Activated naive CD8-positive, alpha-beta T cell treated with anti-CD3 and anti-CD28 coated beads, Interleukin-2, amount 10 ng/mL, durations not matched to agents 7 days and 5 days (primary cell): ENCODE data around the gene LRG1. TPM values are rescaled to one million over a fixed set of nuclear protein-coding genes. Genes with fewer than 3 reads are reported as not detected.

Source experiments
- ATAC-seq: fragments of 150-1000 bp; cut with Tn5 transposase; one replicate; pipeline ENCODE4 v1.10.0; 2021; ENCODE audit warnings: low read depth, moderate library complexity
- POLR2A ChIA-PET: fragments of 350-600 bp; sonication (Branson Sonifier 250); formaldehyde crosslinking; loops from one replicate; lab custom pipeline; 2021; ENCODE audit warnings: antibody characterized with exemption; lab: Charles Lee
- DNase-seq: peaks from one replicate; pipeline ENCODE4 v3.0.0; 2021
- H3K27ac Mint-ChIP-seq: one replicate; pipeline ENCODE4 v1.8.0; 2022; ENCODE audit warnings: mild to moderate bottlenecking, mixed read lengths
- H3K27me3 Mint-ChIP-seq: one replicate; pipeline ENCODE4 v1.8.0; 2022; ENCODE audit warnings: mild to moderate bottlenecking, moderate library complexity, mixed read lengths
- H3K36me3 Mint-ChIP-seq: one replicate; pipeline ENCODE4 v1.8.0; 2021; ENCODE audit warnings: mild to moderate bottlenecking, mixed read lengths
- H3K4me1 Mint-ChIP-seq: one replicate; pipeline ENCODE4 v1.8.0; 2021; ENCODE audit warnings: mixed read lengths
- H3K4me3 Mint-ChIP-seq: one replicate; pipeline ENCODE4 v1.8.0; 2022; ENCODE audit warnings: mild to moderate bottlenecking, moderate library complexity, mixed read lengths
- H3K9me3 Mint-ChIP-seq: one replicate; pipeline ENCODE4 v1.8.0; 2021; ENCODE audit warnings: mixed read lengths
- total RNA-seq, 2 experiments: library from RNA; stranded (reverse); gene quantifications; one replicate each; pipeline ENCODE4 v1.2.3, GENCODE V29; 2021

Gene LRG1
- total RNA-seq, 2 experiments from 2014 or later = not detected

DNA sequence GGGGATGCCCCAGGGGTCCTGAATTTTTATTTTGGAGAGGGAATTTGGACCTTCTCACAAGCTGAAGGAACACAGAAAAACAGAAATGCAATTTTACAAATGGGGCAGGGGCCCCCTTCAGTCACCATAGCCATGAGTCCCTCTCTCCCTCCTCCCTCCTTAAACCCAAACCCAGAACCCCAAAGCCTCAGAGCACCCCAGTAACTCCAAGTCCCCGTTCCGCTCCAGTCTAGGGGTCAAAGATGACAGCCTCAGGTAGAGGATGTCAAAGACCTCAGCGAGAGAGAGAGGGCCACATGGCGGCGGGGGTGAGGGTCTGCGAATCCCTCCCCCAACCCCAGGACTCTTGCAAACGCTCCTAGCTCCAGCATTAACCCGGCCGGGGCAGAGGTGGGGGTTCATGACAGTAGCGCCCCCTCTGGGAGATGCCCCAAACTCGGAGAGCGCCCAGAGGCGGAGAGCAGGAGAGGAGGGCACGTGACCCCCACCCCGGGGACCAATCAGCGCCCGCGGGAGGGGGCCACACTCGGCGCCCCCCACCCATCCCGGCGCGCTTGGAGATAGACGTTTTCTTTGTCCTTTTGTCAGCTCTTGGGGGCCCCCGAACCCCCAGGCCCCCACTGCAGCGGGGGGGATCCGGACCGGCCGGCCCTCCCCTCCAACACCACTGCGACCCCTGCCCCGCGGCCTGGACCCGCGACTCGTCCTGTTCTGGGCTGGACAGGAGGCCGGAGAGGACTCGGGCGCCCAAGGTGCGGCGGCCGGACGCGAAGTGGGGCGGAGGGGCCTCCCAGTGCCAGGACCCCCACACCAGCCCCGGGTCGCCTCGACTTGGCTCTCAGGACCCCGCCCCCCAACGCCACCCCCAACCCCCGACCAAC is 40.4 kb upstream of the LRG1 start:
- H3K4me1 Mint-ChIP-seq = peaks cover 8% of the 10 kb centered on the region
- POLR2A ChIA-PET = no interaction called here
- no peaks in the 10 kb centered on the region for H3K9me3 Mint-ChIP-seq
- no peak overlapping the region for H3K27ac Mint-ChIP-seq
- peaks cover 57% of the 10 kb centered on the region for H3K27me3 Mint-ChIP-seq
- H3K36me3 Mint-ChIP-seq = no peaks in the 10 kb centered on the region
- DNase-seq (no peak), ATAC-seq (no peak)
- H3K4me3 Mint-ChIP-seq = no peak overlapping the region

DNA sequence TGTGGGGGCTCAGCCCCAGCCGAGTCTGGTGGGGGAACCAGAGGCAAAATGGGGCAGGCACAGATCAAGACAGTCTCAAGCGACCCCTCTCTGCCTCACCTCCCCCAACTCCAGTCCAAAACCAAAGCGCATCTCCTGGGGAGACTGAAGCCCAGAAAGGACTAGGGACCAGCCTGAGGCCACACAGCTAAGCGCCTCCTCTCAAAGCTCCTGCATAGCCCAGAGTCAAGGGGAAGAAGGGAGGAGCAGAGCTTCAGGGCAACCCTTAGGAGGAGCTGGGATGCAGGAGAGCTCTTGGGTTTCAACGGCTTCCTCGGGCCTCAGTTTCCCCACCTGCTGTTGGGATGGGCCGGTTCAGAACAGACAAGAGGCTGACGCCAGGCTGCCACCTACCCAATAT is 39.6 kb upstream of the LRG1 start:
- POLR2A ChIA-PET = interaction anchor here (0.6 kb wide), 1 partner anchor 152 kb away, joined by 4 read pairs; no protein-coding TSS in a partner anchor
- H3K4me3 Mint-ChIP-seq = no peak overlapping the region

DNA sequence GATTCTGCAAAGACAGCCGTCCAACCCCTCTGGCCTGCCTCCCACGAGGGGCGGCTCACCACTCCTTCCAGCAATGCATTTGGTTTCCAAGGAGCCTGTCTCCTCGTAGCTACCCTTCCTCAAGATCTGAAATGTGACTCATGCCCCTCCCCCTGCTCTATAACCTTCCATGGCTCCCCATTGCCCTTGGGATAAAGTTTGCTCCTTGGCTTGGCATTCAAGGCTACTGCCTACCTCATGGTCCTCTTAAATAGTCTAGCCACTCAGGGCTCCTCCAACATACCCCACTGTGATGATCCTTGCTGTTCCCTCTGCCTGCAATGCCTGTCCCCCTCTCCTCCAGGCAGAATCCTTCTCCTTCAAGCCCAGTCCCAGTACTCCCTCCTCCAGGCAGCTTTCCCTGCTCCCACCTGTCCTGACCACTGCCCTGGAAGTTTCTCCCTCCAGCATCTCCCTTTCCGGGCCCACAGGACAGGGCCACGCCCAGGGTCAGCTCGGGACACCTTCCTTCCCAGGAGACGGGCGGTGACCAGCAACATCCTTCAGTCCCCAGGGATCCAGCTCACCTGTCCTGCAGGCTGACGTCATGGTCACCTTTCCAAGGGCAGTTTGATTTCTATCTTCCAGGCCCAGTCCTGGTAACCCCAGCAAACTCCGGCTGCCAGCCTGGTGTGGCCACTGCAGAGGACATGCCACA is 38.9 kb upstream of the LRG1 start:
- DNase-seq (no peak), ATAC-seq (no peak)
- H3K4me1 Mint-ChIP-seq = peaks cover 8% of the 10 kb centered on the region
- H3K4me3 Mint-ChIP-seq = no peak overlapping the region
- no peaks in the 10 kb centered on the region for H3K9me3 Mint-ChIP-seq
- H3K27me3 Mint-ChIP-seq = peaks cover 64% of the 10 kb centered on the region
- POLR2A ChIA-PET = interaction anchor here (0.6 kb wide), 1 partner anchor 152 kb away, joined by 4 read pairs; no protein-coding TSS in a partner anchor
- H3K27ac Mint-ChIP-seq = no peak overlapping the region
- H3K36me3 Mint-ChIP-seq = no peaks in the 10 kb centered on the region

More for the DNA sequence above, 39.6 kb upstream of the LRG1 start:
- ATAC-seq (no peak), DNase-seq (no peak)
- peaks cover 8% of the 10 kb centered on the region for H3K4me1 Mint-ChIP-seq
- no peaks in the 10 kb centered on the region for H3K9me3 Mint-ChIP-seq
- H3K27me3 Mint-ChIP-seq = peaks cover 61% of the 10 kb centered on the region
- H3K27ac Mint-ChIP-seq = no peak overlapping the region
- no peaks in the 10 kb centered on the region for H3K36me3 Mint-ChIP-seq

DNA sequence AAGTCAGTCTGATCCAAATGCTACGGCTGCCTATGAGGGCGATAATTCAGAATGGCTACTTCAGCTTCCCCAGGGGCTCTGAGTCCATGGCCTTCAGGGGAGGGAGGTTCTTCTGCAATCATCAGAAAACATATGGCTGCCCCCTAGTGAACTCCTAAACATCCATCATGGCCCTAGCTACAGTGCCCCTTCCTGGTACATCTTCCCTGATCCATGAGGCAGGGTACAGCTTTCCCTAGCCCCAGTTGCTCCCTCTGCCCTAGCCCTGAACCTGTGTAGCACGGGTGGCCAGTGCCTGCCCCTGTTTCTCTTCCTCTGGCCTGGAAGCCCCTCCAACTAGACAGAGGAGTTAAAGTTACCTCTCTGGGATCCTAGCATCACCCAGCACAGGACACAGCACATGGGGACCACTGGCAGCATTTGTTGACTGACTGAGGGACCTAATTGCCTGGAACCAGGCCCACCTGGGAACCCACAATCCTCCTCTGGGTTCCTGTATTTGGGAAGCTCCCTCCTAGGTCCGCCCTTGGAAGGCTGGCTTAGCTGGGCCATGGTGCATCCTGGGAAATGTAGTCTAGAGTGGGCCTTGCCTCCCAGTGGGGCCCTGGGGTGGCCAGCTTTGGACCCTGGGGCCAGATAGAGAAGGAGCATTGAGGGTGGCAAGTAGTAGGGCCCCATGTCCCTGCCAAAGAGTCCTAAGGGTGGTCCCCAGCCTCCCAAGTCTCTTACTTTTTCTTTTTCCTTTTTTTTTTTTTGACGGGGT is 37.4 kb upstream of the LRG1 start:
- no peak overlapping the region for H3K4me3 Mint-ChIP-seq
- no peaks in the 10 kb centered on the region for H3K36me3 Mint-ChIP-seq
- peaks cover 51% of the 10 kb centered on the region for H3K27me3 Mint-ChIP-seq

DNA sequence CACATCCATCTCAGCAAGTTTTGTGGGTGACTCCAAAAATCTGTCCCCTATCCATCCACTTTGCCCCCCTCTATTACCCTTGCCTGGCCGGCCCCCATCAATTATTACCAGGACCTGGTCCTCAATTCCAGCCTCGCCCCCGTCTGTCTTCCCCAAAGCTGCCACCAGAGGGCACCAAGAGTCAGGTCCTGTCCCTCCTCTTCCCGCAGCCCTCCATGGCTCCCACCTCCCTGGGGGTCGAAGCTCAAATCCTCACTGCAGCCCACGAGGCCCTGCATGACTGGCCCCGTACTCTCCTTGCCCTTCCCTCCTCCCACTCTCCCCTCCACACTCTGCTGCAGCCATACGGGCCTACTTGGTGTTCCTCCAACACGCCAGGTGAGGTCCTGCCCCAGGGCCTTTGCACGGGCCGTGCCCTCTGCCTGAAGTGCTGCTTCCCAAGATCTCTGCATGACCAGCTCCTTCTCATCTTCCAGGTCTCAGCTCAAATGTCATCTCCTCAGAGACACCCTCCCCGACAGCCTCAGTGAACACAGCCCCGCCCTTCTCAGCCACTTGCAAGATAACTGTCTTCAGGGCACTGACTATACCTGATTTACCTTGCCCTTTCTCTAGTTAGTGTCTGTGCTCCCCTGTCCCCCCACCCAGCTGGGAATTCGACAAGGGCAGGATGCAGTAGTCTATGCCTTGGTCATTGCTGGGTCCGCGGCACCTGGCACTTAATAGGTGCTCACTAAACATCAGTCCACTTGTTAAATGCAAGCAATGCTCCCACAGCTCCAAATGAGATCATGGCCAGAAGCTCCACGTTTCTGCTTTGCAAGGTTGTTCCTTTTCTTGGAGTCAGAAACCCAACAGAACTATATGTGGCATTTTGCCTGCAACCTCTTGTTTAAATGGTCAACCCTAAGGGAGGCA is 36.4 kb upstream of the LRG1 start:
- peak; percentile 78 for DNase-seq
- Mint-ChIP-seq H3K4me1 (peaks cover 2% of the 10 kb centered on the region), H3K9me3 (no peaks in the 10 kb centered on the region), H3K27me3 (peaks cover 46% of the 10 kb centered on the region), H3K36me3 (no peaks in the 10 kb centered on the region), H3K4me3 (no peak overlapping the region), H3K27ac (no peak overlapping the region)
- POLR2A ChIA-PET = interaction anchor here (1.4 kb wide), 1 partner anchor 60 kb away, joined by 4 read pairs; no protein-coding TSS in a partner anchor
- peak; percentile 52 for ATAC-seq

More for the DNA sequence above, 37.4 kb upstream of the LRG1 start:
- POLR2A ChIA-PET = interaction anchor here (1.4 kb wide), 1 partner anchor 59 kb away, joined by 4 read pairs; no protein-coding TSS in a partner anchor
- H3K27ac Mint-ChIP-seq = no peak overlapping the region
- DNase-seq (no peak), ATAC-seq (no peak)
- no peaks in the 10 kb centered on the region for H3K9me3 Mint-ChIP-seq
- H3K4me1 Mint-ChIP-seq = peaks cover 5% of the 10 kb centered on the region

DNA sequence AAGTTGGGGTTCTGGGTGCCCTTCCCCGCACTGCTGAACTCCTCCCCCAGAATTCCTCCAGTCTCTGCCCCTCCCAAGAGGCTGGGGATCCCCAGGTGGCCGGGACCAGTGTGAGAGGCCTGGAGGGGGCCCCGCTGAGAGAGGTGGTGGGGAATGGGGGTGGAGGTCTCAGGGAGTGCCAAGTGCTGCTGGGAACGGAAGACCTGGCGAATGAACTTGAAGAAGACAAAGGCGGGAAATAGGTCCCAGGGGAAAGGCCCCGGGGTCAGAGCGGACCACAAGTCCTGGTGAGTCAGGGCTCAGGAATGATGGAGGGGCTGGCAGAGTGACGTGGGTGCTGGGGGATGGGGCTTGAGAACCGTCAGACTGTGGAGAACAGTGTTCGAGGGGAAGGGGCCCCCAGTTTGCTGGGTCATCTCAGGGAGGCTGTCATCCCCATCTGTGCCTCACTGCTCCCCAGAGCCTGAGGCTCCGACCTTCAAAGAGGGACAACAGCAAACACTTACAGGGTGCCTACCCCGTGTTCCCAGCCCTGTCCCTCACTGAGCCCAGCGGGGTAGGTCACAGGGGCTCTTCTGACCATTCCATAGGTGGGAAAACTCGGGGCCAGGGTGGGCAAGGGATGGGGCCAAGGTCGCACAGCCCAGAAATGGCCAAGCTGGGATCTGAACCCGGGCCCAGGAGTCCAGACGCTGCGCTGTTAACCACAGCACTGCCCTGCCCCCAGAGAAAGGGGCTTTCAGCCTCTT is 35.6 kb upstream of the LRG1 start:
- H3K36me3 Mint-ChIP-seq = no peaks in the 10 kb centered on the region
- H3K4me3 Mint-ChIP-seq = no peak overlapping the region
- H3K4me1 Mint-ChIP-seq = peaks cover 2% of the 10 kb centered on the region
- H3K27me3 Mint-ChIP-seq = peaks cover 43% of the 10 kb centered on the region
- no peak for DNase-seq
- H3K9me3 Mint-ChIP-seq = no peaks in the 10 kb centered on the region
- H3K27ac Mint-ChIP-seq = no peak overlapping the region
- no peak for ATAC-seq
- POLR2A ChIA-PET = interaction anchor here (1.4 kb wide), 1 partner anchor 61 kb away, joined by 4 read pairs; no protein-coding TSS in a partner anchor

DNA sequence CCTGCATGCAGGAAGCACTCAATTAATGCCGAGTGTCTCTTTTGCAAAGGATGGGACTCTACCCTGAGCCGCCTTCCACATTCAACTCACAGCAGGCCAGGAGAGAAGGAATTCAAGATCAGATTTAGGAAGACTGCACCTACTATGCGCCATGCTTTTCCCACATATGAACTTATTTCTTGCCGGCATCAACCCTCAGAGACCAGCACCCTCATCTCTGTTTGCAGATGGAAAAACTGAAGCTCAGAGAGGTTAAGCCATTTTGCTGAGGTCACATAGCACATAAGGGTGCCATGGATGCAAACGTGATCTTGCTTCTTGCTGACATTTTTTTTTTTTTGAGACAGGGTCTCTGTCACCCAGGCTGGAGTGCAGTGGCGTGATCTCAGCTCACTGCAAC is 33.8 kb upstream of the LRG1 start:
- Mint-ChIP-seq H3K36me3 (no peaks in the 10 kb centered on the region), H3K27me3 (peaks cover 27% of the 10 kb centered on the region), H3K27ac (no peak overlapping the region), H3K9me3 (no peaks in the 10 kb centered on the region), H3K4me3 (no peak overlapping the region), H3K4me1 (peaks cover 2% of the 10 kb centered on the region)
- POLR2A ChIA-PET = no interaction called here
- ATAC-seq = no peak
- no peak for DNase-seq

DNA sequence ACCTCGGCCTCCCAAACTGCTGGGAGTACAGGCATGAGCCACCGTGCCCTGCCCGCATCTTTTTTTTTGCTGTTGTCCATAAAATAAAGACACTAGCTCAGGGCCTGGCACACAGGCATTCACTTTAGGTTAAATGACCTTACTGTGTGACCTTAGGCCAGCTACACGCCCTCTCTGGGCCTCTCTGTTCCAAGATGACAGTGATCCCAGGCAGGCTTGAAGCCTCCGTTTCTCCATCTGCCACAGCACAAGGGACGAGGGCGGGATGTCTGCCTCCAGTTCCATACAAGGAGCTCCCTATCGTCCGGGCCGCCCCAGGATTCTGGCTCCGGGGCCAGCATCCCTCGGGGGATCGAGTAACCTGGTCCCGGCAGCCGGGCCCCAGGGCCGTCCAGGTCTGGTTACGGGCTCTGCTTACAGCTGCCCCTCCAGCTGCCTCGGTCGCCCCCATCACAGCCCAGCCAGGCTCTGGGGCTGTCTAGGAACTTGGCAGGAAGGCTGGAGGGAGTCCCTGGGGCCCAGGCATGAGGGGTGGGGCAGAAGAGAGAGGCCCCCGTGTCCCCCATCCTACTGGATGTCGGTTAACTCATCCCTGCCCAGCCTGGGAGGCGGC is 31.6 kb upstream of the LRG1 start:
- H3K9me3 Mint-ChIP-seq = no peaks in the 10 kb centered on the region
- POLR2A ChIA-PET = interaction anchor here (0.6 kb wide), 1 partner anchor 67 kb away, joined by 7 read pairs; no protein-coding TSS in a partner anchor

DNA sequence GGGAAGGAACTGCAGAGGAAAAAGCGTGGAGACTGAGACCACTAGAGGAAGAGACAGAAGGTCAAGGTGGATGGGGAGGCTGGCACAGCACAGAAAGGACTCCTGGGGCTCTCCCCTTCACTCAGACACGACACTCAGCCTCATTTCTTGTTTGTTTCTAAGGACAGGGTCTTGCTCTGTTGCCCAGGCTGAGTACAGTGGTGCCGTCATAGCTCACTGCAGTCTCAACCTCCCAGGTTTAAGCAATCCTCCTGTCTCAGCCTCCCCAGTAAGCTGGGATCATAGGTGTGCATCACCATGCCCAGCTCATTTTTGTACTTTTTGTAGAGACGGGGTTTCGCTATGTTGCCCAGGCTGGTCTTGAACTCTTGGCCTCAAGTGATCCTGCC is 31.1 kb upstream of the LRG1 start:
- Mint-ChIP-seq H3K36me3 (no peaks in the 10 kb centered on the region), H3K4me1 (peaks cover under 1% of the 10 kb centered on the region), H3K9me3 (no peaks in the 10 kb centered on the region), H3K4me3 (no peak overlapping the region), H3K27me3 (peaks cover 20% of the 10 kb centered on the region), H3K27ac (no peak overlapping the region)
- DNase-seq (no peak), ATAC-seq (no peak)
- POLR2A ChIA-PET = interaction anchor here (0.5 kb wide), 1 partner anchor 58 kb away, joined by 6 read pairs; no protein-coding TSS in a partner anchor

More for the DNA sequence above, 31.6 kb upstream of the LRG1 start:
- H3K27ac Mint-ChIP-seq = no peak overlapping the region
- H3K36me3 Mint-ChIP-seq = no peaks in the 10 kb centered on the region
- H3K4me3 Mint-ChIP-seq = no peak overlapping the region
- H3K4me1 Mint-ChIP-seq = peaks cover 2% of the 10 kb centered on the region
- H3K27me3 Mint-ChIP-seq = peaks cover 25% of the 10 kb centered on the region
- ATAC-seq (no peak), DNase-seq (no peak)

DNA sequence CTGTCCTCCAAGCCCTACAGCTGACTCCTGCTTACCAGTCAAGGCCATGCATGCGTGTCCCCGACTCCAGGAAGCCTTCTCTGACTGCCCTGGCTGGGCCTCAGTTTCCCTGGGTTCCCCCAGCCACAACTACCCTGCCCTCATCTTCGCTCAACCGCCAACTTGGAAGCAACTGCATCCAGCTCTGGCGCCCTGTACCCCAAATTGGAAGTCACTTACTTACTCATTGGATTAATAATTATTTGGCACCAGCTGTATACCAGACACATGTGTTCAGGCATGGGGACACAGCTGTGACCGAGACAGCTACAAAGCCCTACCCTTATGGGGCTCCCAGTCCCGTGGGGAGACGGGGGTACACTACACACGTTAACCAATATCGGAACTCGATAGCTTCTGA is 30.6 kb upstream of the LRG1 start:
- H3K4me1 Mint-ChIP-seq = no peaks in the 10 kb centered on the region
- no peak for DNase-seq
- no peak overlapping the region for H3K27ac Mint-ChIP-seq
- ATAC-seq = no peak
- POLR2A ChIA-PET = interaction anchor here (0.5 kb wide), 1 partner anchor 58 kb away, joined by 6 read pairs; no protein-coding TSS in a partner anchor
- peaks cover 15% of the 10 kb centered on the region for H3K27me3 Mint-ChIP-seq
- no peak overlapping the region for H3K4me3 Mint-ChIP-seq
- no peaks in the 10 kb centered on the region for H3K36me3 Mint-ChIP-seq
- no peaks in the 10 kb centered on the region for H3K9me3 Mint-ChIP-seq

DNA sequence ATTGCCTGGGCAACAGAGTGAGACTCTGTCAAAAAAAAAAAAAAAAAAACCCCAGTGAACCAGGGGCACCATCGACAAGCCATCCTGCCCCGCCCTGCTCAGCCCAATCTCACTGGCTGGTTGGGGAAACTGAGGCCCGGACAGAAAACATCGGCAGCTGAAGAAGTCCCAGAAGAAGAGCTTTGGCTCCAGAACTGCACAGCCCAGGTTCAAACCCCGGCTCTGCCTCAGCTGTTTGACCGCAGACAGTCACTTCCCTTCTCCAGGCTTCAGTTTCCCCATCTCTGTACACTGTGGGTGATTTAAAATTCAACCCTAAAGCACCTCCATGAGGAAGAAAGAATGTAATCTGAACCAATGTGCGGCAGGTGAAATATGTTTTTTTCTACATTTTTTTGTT is 29.1 kb upstream of the LRG1 start:
- H3K27me3 Mint-ChIP-seq = peaks cover 2% of the 10 kb centered on the region
- H3K9me3 Mint-ChIP-seq = no peaks in the 10 kb centered on the region
- ATAC-seq (no peak), DNase-seq (no peak)
- POLR2A ChIA-PET = no interaction called here
- H3K4me1 Mint-ChIP-seq = no peaks in the 10 kb centered on the region
- H3K36me3 Mint-ChIP-seq = no peaks in the 10 kb centered on the region
- no peak overlapping the region for H3K27ac Mint-ChIP-seq
- no peak overlapping the region for H3K4me3 Mint-ChIP-seq
